GM18861 (cell line): ENCODE data around the gene RANBP10.
"Not testable (repeated sequence)": the region's sequence is repeated elsewhere in the genome, so short reads cannot be mapped to it uniquely, and the experiment has no call there.

Experiments
- ATAC-seq: cut with Tn5 transposase; IDR thresholded peaks from one replicate; pipeline ENCODE4 v1.9.1; 2021; ENCODE audit not compliant: unreplicated experiment

Gene RANBP10

DNA sequence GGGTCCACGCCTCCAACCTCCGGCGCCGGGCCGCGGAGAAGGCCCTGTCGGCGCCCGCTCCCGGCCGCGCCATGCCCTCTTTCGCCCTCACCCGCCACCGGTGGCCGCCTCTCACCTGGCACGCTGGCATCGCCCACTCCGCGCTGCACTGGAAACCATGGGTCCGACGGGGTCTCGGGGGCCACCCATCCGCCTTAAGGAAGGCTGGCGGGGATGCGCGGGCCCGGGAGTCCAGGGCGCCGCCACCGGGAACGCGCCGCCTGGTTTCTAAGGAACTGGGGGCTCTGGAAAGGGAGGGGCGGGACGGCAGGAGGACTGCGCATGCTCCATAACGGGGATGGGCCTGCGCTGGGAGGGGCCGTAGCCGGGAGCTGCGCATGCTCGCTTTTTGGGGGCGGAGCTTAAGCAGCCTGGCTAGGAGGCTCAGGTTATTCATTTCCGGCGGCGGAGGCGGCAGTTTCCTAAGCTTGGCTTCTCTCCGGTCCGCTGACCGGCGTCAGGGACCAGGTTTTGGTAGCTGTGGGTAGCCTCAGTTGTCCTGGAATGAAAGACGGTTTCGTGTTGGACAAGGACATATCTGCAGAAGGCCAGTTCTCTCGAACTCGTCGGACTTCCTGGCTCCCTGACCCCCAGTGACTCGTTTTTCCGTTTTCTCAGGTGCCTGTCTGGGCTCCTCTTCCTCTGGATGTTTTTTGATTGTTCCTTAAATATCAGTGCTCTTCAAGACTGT, 87.1 kb downstream of the RANBP10 start, which contains the start of gene GFOD2:
GFOD2 (minus strand) TSS at position 269 of the 730 bp plus-strand sequence. CDS start 33,601 bp downstream, outside the sequence.
- peak; percentile 73 for ATAC-seq

DNA sequence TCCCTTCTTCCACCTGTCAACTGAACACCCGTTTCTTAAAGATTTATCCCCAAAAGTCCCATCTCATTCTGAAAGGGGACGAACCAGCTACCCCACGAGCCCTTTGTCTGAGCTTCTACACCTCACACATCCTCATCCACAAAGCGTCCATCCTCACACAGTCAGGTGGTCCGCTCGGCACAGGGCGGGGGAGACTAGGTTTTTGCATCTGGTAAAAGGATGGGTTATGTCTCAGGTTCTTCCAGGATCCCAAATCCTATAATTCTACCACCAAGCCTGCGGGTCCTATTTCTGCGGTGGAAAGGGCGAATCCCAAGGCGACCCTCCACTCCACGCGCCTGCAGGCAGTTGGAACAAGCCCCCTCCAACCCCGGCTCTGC, 87.7 kb downstream of the RANBP10 start:
- peak; percentile 19 for ATAC-seq

DNA sequence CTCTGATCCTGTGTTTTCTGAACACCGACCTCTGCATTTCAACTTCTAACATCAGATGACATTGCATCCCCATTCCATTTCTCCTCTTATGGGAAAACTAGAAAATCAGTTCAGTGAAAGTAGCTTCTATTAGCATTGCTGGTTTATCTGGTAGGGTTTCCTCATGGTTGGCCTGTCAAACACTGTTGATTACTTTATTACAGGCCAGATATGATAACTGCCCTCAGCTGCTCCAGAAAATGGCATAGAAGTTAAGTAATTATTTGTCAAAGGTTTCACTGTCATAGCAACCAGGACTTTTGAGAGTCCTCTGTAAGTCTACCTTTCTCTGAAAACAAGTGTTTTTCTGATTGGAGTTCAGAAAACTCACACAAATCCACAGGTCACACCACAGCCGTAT, 90.3 kb downstream of the RANBP10 start:
- no peak for ATAC-seq

DNA sequence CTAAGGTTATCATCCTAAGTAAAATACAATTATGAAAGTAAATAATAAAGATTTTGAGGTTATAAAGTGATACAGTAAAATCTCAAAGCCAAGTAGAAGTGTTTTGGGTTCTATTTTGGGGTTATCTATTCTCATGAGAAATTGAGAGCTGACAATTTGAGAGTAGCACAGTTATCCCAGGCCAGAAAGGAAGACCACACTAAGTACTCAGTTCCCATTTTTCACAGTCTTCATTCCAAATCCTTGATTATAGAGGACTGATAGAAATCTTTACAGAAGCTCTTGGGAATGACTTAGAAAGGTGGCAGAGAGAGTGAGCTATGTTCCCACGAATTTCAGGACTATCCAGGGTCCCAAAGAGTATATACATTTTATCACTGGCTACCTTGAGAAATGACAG, 91.8 kb downstream of the RANBP10 start:
- ATAC-seq = no peak

DNA sequence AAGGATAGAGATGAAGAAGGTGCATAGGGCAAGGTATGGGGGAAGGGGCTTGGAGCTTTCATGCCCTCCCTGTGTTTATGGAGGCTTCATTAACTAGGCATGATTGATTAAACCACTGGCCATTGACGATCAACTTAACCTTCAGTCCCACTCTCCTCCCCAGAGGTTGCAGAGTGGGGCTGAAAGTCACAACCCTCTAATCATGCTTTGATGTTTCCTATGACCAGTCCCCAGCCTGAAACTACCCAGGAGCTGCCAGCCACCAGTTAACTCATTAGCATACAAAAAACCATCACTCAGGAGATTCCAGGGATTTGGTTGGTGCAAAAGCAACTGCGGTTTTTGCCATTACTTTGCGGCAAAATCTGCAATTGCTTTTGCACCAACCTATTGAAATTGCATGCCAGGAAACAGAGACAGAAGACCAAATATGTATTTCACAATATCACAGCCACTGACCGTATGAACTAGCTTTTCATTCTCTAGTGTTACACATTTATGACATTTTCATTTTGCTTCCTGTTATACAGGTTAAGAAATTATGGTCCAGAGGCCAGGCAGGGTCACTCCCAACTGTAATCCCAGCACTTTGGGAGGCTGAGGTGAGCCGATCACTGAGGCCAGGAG, 92.6 kb downstream of the RANBP10 start:
- ATAC-seq = no peak

DNA sequence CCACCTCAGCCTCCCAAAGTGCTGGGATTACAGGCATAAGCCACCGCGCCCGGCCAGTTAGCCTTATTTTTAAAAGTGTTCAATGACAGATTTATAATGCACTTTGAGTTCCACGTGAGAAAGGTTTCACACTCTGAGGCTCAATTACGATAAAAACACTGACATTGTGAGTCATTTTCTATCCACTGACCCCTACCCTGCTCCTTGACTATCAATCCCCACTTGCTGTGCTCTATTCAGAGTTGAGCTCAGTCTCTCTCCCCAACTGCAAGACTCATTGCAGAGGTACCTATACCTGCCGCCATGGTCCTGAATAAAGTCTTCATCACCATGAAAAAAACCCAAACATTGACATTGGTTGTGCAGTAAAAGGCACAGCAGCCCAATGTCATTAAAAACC, 95.8 kb downstream of the RANBP10 start:
- no peak for ATAC-seq

DNA sequence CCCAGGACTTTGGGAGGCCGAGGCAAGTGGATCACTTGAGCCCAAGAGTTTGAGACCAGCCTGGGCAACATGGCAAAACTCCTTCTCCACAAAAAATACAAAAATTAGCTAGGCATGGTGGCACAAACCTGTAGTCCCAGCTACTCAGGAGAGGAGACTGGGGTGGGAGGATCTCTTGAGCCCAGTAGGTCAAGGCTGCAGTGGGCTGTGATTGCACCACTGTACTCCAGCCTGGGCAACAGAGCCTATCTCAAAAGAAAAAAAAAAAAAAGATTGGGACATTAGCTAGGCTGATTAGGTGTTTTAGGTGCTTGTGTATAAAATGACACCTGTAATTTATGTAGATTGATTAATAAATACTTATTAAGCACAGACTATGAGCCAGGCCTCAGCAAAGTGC, 97.3 kb downstream of the RANBP10 start:
- no peak for ATAC-seq

DNA sequence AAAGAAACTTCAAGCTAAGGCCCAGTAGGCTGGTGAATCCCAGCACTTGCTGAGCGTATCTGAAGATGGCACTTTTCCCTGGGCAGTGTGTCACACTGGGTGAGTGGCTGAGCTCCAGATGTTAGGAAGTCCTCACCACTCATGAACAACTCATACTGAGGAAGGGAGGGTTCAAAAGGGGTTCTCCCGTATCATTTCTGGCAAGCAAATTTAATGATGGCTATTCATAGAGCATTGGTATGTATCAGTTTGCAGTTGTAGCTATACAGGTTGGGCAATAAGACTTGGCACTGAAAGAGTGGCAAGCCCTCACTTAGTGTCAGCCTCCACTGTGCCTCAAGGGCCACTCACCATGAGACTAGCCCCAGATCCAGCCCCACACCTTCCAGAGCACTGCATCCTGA, 98.0 kb downstream of the RANBP10 start:
- ATAC-seq = no peak

DNA sequence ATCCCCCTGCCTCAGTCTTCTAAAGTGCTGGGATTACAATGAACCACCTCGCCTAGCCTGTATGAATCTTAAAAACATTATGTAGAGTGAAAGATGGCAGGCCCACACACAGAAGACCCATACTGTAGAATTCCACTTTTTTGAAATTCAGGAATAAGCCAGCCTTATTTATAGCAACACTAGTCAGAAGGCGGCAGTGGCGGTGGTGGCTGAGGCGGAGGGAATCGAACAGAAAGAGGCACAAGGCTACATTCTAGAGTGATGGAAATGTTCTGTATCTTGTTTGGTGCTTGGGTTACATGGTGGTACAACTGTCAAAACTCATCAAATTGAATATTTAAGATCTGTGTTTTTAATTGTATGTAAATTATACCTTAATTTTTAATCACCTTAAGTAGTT, 98.6 kb downstream of the RANBP10 start:
- ATAC-seq = no peak

DNA sequence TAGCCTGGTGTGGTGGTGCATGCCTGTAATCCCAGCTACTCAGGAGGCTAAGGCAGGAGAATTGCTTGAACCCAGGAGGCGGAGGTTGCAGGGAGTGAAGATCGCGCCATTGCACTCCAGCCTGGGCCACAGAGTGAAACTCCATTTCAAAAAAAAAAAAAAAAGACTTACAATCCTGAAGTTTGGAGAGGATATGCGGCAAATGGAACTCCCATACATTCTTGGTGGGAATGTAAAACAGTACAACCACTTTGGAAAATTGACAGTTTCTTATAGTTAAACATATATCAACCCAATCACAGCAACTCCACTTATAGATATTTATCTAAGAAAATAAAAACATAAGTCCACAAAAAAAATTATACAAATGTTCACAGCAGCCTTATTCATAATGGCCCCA, 99.2 kb downstream of the RANBP10 start:
- no peak for ATAC-seq

DNA sequence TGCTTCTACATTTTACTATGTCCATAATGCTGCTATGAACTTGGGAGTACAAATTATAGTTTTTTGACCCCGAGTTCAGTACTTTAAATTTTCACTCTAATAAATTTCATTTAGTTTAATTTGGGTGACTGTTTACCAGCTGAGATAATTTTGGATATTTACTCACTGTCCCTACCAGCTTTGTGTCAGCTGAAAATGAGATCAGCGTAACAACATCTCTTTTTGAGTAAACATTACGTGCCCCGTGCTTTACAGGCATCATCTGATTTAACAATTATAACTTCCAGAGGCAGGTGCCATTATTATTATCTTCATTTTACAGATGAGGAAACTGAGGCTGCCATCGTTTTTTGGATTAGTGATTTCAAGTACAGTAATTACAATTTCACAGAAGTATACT, 102.2 kb downstream of the RANBP10 start:
- no peak for ATAC-seq

DNA sequence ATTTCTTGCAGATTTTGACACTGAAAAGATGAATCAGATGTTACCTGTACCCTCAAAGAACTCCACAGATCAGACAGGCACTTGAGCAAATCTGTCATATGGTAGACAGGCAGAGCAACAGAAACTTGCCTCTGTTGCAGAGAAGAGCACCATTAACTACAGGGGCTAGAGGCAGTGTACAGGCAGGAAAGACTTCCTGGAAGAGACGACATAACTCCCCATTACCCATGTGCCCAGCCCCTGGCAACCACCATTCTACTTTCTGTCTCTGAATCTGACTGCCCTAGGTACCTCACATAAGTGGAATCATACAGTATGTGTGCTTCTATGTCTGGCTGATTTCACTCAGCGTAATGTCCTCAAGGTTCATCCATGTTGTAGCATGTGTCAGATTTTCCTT, 102.7 kb downstream of the RANBP10 start:
- no peak for ATAC-seq

DNA sequence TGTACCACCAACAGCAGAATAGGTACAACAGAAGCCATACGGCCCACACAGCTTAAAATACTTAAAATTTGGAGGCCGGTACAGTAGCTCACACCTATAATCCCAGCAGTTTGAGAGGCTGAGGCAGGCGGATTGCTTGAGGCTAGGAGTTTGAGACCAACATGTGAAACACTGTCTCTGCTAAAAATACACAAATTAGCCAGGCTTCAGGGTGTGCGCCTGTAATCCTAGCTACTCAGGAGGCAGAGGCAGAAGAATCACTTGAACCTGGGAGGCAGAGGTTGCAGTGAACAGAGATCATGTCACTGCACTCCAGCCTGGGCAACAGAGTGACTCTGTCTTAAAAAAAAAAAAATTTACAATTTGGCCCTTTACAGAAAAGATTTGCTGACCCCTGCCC, 104.2 kb downstream of the RANBP10 start:
- no peak for ATAC-seq

DNA sequence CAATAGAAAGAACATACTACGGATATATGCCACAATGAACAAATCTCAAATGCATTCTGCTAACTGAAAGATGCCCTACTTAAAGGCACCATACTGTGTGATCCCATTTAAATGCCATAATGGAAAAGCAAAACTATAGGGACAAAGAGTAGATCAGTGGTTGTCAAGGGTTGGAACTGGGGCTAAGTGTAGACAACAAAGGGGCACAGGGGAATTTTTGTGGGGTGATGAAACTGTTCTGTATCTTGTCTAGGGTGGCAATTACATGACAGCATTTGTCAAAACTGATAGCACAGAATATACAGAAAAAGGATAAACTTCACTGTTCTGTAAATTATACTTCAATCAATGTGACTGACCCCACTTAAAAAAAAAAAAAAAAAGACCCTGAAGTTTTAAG, 104.9 kb downstream of the RANBP10 start:
- no peak for ATAC-seq

DNA sequence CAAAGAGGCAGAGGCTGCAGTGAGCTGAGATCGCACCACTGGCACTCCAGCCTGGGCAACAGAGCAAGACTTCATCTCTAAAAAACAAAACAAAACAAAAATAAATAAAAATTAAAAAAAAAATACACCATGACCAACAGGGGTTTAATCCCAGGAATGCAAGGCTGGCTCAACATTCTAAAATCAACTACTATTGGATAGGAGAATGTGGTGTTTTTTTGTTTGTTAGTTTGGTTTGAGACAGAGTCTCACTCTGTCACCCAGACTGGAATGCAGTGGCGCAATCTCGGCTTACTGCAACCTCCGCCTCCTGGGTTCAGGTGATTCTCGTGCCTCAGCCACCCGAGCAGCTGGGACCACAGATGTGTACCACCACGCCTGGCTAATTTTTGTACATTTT, 107.1 kb downstream of the RANBP10 start:
- no peak for ATAC-seq

DNA sequence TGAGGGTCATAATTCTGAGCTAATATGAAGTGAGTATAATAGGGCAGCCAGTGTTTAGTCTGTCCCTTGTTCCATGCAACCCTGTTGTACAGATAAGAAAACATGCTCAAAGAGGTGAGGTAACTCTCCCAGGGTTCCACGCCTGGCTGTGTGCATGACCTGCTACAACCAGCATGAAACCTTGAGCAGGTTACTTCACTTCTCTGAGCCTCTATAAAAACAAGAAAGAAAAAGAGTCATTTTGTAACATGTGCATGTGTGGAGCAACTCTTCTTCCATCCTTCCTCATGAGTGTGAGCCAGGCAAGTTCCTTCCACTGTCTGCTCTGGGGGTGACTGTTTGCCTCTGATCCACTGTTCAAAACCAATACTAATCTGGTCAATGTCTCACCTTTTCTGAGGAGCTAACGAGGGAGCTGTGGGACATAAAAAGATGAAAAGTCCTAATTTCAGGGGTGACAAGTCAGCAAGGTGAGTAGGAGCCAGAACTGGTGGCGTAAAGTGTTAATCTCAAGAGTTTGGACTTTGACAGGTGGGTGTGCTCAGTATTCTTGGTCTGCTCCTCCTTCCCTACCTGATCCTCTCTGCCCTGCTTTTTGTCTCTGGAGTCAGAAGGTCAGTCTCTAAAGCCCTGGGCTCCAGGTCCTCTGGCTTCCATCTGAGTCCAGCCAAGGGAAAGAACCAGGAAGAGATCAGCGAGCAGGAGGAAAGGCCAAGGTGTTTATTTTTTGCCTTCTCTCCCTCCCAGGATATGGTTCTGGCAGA, 108.8 kb downstream of the RANBP10 start:
- no peak for ATAC-seq

DNA sequence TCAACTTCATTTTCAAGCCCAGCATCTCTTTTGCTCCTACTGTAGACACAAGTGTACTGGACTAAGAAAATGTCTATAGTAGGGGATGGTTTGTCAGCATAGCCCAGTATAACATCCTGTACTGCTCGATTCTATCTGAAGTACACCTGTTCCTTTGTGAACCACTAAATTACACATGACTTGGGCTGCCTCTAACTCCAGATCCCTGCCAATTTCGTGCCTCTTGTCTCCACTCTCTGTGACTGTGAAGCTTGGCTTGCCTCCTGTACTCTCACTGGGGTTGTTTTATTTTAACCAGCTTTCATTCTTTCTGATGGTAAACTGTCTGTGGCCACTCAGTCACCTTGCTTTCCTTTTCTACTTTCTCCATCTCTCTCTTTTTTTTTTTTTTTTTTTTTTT, 111.7 kb downstream of the RANBP10 start:
- no peak for ATAC-seq

DNA sequence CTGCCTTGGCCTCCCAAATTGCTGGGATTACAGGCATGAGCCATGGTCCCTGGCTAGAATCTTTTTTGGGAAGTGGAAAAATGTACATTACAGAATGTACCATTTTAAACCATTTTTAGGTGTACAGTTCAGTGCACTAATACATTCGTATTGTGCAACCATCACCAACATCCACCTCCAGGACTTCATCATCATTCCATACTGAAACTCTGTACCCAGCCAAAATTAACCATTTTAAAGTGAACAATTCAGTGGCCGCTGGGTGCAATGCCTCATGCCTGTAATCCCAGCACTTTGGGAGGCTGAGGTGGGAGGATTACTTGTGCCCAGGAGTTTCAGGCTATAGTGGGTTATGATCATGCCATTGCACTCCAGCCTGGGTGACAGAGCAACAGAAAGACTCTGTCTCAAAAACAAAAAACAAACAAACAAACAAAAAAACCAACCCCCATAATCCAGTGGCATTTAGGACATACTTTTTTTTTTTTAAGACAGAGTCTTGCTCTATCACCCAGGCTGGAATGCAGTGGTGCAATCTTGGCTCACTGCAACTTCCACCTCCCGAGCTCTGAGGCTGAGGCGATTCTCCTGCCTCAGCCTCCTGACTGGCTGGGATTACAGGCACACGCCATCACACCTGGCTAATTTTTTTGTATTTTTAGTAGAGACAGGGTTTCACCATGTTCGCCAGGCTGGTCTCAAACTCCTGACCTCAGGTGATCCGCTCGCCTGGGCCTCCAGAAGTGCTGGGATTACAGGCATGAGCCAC, 112.7 kb downstream of the RANBP10 start:
- ATAC-seq = not testable (repeated sequence)

DNA sequence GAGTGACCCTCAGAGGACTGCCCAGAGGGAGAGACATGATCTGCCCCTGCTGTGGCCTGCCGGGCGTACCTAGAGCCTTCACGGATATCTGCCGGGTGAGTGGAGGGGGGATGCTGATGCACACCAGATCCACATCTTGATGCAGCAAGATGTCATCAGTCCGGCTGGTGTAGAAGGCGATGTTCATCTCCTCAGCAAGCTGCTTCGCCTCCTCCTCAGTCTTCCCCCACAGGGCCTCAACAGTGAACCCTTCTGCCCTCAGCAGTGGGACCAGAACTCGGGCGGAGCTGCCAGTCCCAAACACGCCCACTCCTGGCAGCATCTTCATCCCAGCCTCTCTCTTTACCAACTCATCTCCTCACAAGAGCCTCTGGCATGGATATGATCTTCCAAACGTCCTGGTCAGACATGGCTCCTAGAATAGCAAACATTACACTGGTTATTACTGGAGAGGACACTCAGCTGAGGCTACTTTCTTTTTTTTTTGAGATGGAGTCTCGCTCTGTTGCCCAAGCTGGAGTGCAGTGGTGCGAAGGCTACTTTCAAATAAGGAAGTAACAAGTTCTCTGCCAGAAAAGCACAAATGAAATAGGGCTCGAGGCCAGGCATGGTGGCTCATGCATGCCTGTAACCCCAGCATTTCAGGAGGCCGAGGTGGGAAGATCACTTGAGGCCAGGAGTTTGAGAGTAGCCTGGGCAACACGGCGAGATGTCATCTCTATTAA, 120.8 kb downstream of the RANBP10 start:
- no peak for ATAC-seq

DNA sequence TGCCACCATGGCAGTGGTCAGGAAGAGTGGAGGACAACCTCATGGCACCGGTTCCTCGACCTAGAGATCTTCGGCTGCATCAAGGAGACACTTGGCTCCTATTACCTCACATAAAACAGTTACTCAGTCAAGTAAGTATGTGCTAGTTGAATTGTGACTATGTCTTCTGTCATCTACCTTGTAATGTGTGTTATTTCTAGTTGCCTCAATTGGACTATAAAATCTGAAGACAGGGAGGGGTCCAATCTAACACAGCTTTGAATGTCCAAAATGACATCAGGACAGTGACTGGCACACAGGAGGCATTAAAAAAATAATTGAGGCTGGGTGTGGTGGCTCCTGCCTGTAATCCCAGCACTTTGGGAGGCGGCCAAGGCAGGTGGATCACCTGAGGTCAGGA, 122.6 kb downstream of the RANBP10 start:
- no peak for ATAC-seq
